ENCODE data around the gene GAL3ST3. TPM values are rescaled to one million over a fixed set of nuclear protein-coding genes. Genes with fewer than 3 reads are reported as not detected.

Gene GAL3ST3
- total and polyA plus RNA-seq, 10 of the 15 experiments (the other 5 are each of a cell fraction or from before 2014, with no cell fraction given), result 0.06 to 0.12 TPM; not detected in 8

DNA sequence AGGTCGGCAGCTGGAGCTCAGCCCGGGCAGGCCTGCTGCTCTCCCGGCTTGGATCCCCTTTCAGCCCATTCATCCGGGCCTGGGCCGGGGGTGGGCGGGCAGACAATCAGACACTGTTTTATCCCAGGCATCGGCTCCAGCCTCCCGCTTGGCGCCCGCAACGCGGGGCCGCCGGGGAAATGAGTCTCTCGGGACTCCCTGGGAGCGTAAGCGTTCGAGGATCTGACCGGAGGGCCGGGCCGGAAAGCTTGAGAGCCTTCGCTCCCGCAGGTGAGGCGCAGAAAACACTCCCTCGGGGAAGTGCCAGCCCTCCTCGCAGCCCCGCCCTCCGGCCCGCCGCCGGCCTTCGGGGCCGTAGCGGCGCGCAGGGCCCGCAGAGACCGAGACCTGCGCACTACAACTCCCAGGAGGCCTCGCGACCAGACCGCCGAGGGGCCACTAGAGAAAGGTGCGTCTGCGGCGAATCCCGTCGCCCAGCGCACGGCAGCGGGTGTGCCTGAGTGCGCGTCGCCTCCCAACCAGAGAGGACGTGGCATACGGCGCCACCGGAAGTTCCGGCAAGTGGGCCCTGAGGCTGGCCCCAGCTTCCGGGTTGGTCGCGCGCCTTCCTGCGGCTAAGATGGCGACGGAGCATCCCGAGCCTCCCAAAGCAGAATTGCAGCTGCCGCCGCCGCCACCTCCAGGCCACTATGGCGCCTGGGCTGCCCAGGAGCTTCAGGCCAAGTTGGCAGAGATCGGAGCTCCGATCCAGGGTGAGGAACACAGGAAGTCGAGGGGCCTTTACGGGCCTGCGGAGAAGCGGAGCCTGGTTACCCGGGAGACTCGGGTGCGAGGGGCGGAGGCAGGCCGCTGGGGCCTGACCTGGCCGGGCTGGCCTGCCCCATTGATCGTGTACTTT, 3.1 kb upstream of the GAL3ST3 start, which contains the start of gene SF3B2 (continued):
- TF ChIP-seq, protein P1, sequence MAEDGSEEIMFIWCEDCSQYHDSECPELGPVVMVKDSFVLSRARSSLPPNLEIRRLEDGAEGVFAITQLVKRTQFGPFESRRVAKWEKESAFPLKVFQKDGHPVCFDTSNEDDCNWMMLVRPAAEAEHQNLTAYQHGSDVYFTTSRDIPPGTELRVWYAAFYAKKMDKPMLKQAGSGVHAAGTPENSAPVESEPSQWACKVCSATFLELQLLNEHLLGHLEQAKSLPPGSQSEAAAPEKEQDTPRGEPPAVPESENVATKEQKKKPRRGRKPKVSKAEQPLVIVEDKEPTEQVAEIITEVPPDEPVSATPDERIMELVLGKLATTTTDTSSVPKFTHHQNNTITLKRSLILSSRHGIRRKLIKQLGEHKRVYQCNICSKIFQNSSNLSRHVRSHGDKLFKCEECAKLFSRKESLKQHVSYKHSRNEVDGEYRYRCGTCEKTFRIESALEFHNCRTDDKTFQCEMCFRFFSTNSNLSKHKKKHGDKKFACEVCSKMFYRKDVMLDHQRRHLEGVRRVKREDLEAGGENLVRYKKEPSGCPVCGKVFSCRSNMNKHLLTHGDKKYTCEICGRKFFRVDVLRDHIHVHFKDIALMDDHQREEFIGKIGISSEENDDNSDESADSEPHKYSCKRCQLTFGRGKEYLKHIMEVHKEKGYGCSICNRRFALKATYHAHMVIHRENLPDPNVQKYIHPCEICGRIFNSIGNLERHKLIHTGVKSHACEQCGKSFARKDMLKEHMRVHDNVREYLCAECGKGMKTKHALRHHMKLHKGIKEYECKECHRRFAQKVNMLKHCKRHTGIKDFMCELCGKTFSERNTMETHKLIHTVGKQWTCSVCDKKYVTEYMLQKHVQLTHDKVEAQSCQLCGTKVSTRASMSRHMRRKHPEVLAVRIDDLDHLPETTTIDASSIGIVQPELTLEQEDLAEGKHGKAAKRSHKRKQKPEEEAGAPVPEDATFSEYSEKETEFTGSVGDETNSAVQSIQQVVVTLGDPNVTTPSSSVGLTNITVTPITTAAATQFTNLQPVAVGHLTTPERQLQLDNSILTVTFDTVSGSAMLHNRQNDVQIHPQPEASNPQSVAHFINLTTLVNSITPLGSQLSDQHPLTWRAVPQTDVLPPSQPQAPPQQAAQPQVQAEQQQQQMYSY (CRISPR knock-in tag; IDR thresholded peaks at IDR 0.05), result no peak

DNA sequence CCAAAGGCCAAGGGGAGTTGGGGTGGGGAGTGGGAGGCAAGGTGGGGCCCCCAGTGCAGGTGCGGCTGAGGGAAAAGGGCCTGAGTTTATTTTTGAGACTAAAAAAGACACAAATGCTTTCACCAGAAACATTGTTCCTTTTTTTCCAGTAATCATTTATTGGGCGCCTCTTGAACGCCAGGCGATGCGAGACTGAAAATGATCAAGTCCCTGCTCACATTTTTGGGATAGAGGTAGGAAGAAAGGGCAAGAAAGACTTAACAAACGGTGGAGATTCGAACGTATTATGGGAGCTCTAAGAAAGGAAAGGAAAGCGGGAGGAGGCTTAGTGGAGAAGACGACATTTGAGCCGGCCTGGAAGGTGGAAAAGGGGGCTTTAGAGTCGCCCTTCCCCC, 2.4 kb upstream of the GAL3ST3 start:
- H3K4me2 ChIP-seq (ENCODE audit: control insufficient read depth, insufficient read depth), result peak overlapping the region; percentile 88
- WGBS (ENCODE audit: insufficient coverage, insufficient replicate concordance, low lambda C conversion rate, missing lambda C conversion rate), result 9% methylated on average over 12 of the region's 12 CpGs
- SMC1A ChIA-PET (ENCODE audit: uncharacterized antibody, unreplicated experiment), result interaction anchor here (0.9 to 4.9 kb wide), 6 partner anchors 12 to 260 kb away, joined by 3 to 29 read pairs (median 4); partner anchors contain the start of gene MUS81
- 0 out of 2 replicates have a peak, but pooled peaks have one; percentile 22 for TF ChIP-seq MTA2 (IDR thresholded peaks at IDR 0.05; ENCODE audit: low read depth)
- TF ChIP-seq, protein P2, sequence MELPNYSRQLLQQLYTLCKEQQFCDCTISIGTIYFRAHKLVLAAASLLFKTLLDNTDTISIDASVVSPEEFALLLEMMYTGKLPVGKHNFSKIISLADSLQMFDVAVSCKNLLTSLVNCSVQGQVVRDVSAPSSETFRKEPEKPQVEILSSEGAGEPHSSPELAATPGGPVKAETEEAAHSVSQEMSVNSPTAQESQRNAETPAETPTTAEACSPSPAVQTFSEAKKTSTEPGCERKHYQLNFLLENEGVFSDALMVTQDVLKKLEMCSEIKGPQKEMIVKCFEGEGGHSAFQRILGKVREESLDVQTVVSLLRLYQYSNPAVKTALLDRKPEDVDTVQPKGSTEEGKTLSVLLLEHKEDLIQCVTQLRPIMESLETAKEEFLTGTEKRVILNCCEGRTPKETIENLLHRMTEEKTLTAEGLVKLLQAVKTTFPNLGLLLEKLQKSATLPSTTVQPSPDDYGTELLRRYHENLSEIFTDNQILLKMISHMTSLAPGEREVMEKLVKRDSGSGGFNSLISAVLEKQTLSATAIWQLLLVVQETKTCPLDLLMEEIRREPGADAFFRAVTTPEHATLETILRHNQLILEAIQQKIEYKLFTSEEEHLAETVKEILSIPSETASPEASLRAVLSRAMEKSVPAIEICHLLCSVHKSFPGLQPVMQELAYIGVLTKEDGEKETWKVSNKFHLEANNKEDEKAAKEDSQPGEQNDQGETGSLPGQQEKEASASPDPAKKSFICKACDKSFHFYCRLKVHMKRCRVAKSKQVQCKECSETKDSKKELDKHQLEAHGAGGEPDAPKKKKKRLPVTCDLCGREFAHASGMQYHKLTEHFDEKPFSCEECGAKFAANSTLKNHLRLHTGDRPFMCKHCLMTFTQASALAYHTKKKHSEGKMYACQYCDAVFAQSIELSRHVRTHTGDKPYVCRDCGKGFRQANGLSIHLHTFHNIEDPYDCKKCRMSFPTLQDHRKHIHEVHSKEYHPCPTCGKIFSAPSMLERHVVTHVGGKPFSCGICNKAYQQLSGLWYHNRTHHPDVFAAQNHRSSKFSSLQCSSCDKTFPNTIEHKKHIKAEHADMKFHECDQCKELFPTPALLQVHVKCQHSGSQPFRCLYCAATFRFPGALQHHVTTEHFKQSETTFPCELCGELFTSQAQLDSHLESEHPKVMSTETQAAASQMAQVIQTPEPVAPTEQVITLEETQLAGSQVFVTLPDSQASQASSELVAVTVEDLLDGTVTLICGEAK (IDR thresholded peaks at IDR 0.05; ENCODE audit: borderline replicate concordance), result no peak
- H3K36me3 ChIP-seq (ENCODE audit: control insufficient read depth in 2 of 2, insufficient read depth in 2 of 2, low read length in 1 of 2), result peaks cover 5 to 14% of the 10 kb centered on the region in 2 experiments
- peaks cover 15% of the 10 kb centered on the region for H3K4me1 ChIP-seq (ENCODE audit: control insufficient read depth, insufficient read depth, low read length)
- in situ Hi-C loops (cut with MboI), result no loop called here
- CTCF ChIA-PET, result interaction anchor here (1.0 to 6.4 kb wide), 11 partner anchors 7 to 204 kb away, joined by 3 to 94 read pairs (median 6); partner anchors contain the start of gene MUS81
- POLR2A ChIA-PET, result interaction anchor here (1.3 to 3.5 kb wide), 10 partner anchors 12 to 237 kb away, joined by 3 to 25 read pairs (median 8); partner anchors contain the start of genes BANF1, CCDC85B, EIF1AD and MUS81
- BruUV-seq (replicated peaks), result TSS peak; percentile 98
- no peak for DNase-seq (ENCODE audit: low read depth, low spot score)
- H2AFZ ChIP-seq (ENCODE audit: control insufficient read depth, low read depth, low read length), result peak overlapping the region; percentile 80
- RAD21 ChIA-PET (ENCODE audit: unreplicated experiment), result interaction anchor here (0.9 to 3.5 kb wide), 8 partner anchors 10 to 170 kb away, joined by 3 to 27 read pairs (median 5); partner anchors contain the start of genes CCDC85B and PACS1
- H3K9ac ChIP-seq (ENCODE audit: control insufficient read depth, insufficient read depth, low read length), result peak overlapping the region; percentile 87
- no peak for ATAC-seq
- H3K9me3 ChIP-seq (replicated peaks; ENCODE audit: control insufficient read depth, insufficient read depth, low read length), result no peaks in the 10 kb centered on the region
- intact Hi-C loops (cut with micrococcal nuclease; ENCODE audit: unreplicated experiment), result loop anchor here (5.0 kb wide), 1 partner anchor 194 kb away; the partner anchor contains the start of gene CFL1
- FAIRE-seq, result no peak
- H3K27me3 ChIP-seq (replicated peaks in 1 of 2; ENCODE audit: control insufficient read depth in 2 of 2, insufficient read depth in 2 of 2, low read length in 1 of 2), result no peaks in the 10 kb centered on the region
- peak overlapping the region; percentile 82 for H3K27ac ChIP-seq (ENCODE audit: control insufficient read depth, insufficient read depth)
- H3K79me2 ChIP-seq (ENCODE audit: control insufficient read depth, insufficient read depth, low read length), result peaks cover 27% of the 10 kb centered on the region
- H3K4me3 ChIP-seq, result peak overlapping the region; percentile 80
- H4K20me1 ChIP-seq (ENCODE audit: control insufficient read depth, insufficient read depth), result no peaks in the 10 kb centered on the region
